Central memory CD4-positive, alpha-beta T cell (primary cell): Measurements from ENCODE around the gene TUBGCP2.
A peak's percentile ranks its signal among the peaks of the same experiment; 100 is the strongest.

Experiments
- DNase-seq: peaks from one replicate; pipeline ENCODE4 v3.0.0; 2022
- total RNA-seq, 3 experiments: gene quantifications; one replicate each; lab custom pipeline; 2026; lab: John Stamatoyannopoulos, UW

TUBGCP2 gene, protein sequence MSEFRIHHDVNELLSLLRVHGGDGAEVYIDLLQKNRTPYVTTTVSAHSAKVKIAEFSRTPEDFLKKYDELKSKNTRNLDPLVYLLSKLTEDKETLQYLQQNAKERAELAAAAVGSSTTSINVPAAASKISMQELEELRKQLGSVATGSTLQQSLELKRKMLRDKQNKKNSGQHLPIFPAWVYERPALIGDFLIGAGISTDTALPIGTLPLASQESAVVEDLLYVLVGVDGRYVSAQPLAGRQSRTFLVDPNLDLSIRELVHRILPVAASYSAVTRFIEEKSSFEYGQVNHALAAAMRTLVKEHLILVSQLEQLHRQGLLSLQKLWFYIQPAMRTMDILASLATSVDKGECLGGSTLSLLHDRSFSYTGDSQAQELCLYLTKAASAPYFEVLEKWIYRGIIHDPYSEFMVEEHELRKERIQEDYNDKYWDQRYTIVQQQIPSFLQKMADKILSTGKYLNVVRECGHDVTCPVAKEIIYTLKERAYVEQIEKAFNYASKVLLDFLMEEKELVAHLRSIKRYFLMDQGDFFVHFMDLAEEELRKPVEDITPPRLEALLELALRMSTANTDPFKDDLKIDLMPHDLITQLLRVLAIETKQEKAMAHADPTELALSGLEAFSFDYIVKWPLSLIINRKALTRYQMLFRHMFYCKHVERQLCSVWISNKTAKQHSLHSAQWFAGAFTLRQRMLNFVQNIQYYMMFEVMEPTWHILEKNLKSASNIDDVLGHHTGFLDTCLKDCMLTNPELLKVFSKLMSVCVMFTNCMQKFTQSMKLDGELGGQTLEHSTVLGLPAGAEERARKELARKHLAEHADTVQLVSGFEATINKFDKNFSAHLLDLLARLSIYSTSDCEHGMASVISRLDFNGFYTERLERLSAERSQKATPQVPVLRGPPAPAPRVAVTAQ
- 96.6 to 136 (median 108) reads per million in 3 experiments for total RNA-seq

DNA sequence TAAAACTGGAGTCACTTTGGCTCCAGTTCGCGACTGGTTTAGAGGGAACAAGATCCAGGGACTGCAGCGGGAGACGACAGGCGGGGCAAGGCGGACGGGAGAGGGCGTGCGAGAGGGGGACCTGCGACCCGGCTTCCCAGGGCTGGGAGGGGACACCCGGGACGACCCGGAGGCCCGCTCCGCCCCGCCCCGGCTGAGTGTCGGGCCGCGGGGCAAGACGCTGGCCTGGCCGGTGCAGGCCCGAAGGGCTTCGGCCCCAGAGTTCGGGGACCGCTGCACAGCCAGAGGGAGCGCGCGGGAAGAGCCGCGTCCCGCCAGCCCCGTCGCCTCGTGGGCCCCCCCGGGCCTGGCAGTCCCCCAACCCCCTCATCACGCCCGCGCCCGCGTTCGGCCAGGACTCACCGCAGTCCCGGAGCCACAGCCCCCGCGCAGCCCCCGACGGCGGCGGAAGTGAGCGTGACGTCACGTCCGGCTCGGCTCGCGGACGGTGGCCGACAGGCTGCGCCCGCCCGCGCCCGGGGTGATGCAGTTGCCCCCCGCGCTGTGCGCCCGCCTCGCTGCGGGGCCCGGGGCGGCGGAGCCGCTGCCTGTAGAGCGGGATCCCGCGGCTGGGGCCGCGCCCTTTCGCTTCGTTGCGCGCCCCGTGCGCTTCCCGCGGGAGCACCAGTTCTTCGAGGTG lies at the start of gene TUBGCP2, which contains the start of gene ZNF511:
TUBGCP2 (minus strand) TSS at position 452 of the 679 bp plus-strand sequence. CDS start 5,931 bp downstream, outside the sequence.
ZNF511 (plus strand) TSS at position 494 of the 679 bp plus-strand sequence; CDS start at position 524, 30 bp downstream.
- DNase-seq, result peak; percentile 94

DNA sequence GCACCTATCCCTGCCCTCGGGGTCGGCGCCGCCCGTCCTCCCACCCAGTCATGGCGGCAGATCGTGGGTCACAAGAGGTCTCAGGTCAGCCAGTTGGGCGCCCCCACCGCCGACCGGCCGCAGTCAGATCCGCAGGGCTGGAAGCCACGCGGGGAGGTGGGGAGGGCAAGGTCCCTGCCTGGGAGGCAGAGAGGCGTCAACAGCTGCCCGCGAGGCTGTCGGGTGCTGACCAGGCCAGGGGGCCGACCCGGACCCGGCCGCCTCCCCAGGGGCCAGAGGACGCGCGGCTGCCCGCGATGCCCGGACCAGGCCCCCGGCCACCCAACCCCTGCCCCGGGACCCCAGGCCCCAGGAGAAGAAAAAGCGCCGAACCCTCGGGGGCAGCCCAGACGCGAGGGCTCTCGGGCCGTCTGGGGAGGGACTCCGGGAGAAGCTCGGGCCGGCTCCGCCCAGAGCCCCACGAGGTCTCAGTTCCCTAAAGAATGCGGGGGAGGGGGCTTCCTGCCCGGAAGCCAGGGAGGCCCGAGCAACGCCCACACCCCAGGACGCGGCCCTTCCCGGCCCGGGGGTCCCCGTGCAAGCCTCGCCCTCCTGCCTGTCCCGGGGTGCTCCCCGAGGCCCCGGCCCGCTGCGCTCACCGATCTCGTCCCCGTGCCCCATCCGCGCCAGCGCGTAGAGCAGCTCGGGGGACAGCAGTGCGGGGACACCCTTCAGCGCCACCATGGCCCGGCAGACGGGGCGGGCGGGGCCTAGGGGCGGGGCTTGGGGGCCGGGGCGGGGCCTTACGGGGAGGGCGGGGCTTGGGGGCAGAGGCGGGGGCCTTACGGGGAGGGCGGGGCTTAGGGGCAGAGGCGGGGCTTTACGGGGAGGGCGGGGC lies 48.9 kb upstream of the TUBGCP2 start, which contains the start of gene FUOM:
FUOM (minus strand) TSS at position 735 of the 877 bp plus-strand sequence; CDS start at position 723, 12 bp downstream.
- DNase-seq, result peak; percentile 69

DNA sequence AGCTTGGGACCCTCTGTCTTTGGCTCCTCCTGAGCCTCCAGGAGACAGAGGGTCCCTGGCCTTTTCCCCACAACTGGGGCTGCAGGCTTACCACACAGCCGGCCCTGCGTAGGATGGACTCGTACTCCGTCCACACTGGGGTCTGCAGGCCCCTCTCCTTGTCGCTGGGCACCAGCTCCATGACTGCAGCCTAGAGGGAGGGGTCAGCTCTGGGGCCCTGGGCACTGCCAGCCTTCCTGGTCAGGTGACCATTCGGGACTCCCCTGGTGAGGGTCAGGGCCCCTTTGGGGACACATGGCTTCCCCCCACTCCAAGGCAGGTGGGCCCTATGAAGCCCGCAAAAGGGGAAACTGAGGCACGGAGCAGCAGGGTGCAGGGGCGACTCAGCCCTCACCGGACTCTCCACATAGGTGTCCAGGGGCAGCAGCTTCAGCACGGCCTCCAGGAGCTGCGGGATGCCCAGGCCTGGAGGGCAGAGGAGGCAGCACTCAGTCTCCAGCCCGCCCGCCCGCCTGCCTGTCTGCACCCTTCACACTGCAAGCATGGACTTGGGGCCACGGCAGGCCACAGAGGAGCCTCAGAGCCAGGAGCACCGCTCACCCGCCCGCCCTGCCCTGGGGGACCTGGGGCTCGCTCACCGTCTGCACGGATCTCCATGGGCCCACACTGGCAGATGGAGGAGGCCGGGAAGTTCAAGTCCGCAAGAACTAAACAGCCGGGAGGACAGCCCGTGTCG lies 48.0 kb upstream of the TUBGCP2 start:
- DNase-seq, result no peak

DNA sequence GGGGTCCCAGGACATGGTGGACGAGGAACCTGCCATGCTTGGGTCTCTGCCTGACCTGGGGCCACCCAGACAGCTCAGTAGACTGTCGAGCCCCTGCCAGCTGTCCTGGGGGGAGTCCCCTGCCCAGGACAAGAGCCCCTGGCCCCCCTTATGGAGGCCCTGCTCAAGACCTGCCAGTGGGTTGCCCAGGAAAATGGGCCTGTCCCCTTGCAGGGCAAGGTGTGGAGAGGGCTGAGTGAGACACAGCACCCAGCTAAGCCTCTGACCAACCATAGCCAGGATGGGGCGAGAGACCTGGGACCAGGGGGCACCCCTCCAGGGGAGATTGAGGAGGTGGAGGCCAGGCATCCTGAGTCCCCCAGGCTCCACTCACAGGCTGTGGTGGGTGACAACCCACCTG lies 47.3 kb upstream of the TUBGCP2 start:
- no peak for DNase-seq

DNA sequence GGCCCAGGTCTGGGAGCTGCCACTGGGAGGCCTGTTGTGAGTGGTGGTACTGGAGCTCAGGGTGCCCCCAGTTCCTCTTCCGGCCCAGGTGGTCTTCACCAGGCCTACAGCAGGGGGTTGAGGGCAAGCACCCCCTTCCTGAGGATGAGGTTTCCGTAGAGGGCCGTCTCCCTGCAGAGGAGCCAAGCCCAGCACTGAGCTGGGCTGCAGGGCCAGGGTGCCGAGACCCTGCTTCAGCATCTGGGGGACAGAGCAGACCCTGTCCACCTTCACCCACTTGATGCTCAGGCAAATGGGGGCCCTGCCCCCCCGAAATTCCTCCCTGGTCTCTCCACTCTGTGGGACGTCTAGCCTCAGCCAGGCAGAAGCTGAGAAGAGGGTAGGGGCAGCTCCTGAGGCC lies 46.6 kb upstream of the TUBGCP2 start:
- DNase-seq, result no peak

DNA sequence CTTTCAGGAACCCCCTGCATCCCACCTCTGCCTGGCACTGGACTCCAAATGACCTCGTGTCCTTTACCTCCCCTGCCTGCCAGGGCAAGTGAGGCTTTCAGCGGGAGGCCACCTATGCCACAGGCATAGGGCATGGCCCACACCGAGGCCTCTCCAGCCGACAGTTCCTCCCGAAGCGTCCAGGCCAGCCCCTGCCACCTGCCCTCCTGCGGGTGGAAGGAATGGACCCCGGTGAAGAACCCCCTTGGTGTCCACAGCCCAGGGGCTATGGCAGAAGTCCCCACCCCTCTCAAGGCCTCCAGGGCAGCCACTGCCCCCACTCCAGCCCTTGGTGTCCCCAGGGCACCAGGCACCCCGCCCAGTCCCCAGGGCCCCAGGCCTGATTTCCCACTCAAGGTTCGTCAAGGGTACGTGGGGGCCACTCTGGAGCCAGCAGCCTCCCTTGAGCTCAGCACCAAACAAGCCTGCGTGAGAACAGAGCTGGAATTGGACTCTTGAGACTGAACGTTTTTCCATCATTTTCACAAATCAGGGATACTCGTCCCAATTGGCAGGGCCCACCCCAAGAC lies 46.1 kb upstream of the TUBGCP2 start:
- no peak for DNase-seq

DNA sequence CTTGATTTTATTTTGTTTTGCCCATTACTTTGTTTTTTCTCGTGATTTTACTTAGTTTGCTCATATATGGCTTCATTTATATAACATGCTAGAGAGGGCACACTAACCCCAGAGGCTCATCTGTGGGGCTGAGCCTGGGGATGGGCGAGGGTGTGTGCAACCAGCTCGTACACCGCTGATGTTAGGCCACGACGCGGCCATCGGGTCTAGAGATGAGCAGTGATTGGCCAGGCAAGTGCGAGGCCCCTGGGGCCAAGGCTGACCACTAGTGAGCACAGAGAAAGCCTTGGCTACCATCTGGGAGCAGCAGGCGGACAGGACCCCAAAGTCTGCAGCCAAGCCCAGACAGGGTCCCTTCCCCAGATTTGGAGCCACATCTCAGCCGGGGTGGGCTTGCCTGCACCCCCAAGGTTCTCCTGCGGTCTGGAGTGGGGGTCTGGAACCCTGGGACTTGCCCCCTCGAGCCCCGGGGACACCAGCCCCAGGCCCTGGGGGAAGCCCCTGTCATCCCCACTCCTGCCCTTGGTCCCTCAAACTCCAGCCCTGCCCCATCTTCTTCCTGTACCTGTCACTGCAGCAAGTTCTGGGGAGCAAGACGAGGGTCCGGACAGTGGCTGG lies 45.4 kb upstream of the TUBGCP2 start:
- DNase-seq, result no peak

DNA sequence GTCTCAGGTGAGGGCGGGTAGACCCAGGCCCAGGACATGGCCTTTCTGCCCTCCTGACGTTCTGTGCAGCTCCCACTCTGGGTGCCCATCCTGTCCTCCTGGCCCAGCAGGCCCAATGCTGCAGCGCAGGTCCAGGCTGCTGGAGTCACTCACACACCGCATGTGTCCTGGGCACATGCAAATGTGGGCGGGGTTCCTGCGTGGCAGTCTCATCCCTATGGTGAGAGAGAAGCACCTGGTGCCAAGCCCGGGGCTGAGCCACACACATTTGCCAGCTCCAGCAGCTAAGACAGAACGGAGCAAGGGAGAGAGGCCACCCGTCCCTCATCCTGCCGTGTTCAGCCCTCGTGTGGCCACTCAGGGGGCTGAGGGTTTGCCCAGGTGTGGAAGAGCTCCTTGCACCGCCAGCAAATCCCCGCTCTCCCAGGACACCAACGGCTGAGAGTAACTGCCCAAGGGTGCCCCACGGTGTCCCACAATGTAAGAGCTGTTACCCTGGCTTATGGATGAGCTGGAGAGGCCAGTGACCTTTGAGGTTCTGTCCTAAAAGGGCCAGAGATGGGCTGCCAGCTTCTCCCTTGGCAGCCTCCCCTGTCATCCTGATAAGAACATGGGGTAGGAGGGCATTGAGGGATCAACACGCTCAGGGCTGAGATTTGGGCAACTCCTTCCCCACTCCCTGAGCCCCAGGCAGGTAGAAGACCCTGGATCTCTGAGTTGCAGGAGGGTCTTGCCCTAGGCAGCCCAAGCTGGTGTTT lies 44.7 kb upstream of the TUBGCP2 start:
- DNase-seq, result no peak

DNA sequence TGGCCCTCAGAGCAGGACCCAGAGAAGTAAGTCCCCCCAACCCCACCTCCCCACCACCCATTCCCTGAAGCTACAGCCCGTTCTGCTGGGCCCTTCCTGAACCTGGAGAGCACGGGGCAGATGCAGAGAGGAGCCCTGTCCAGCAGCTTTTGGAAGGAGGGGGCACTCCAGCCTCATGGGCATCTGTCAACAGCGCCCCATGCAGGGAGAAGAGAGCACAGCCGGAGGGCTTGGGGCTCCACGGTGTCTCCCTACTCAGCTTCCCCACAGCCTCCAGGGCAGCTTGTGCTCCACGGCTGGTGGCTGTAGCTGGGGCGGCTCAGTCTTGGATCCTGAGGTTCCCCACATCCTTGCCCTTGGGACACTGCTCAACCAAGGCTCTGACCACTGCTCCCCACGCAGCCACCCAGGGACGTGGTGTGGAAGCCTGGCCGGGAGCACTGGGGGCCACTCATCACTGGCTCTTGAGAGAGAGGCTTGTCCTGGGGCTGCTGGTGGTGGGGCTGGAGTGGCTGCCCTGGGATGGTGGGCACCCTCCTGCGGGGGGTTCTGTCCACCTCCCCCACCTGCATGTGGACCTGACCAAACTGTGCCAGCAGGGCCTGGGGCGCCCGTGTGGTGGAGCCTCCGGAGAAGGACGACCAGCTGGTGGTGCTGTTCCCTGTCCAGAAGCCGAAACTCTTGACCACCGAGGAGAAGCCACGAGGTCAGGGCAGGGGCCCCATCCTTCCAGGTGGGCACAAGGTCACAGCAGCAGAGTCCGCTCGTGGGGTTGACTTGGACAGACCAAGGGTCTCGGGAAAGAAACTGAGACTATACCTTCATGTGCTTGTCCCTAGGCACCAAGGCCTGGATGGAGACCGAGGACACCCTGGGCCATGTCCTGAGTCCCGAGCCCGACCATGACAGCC lies 43.0 kb upstream of the TUBGCP2 start:
- no peak for DNase-seq

DNA sequence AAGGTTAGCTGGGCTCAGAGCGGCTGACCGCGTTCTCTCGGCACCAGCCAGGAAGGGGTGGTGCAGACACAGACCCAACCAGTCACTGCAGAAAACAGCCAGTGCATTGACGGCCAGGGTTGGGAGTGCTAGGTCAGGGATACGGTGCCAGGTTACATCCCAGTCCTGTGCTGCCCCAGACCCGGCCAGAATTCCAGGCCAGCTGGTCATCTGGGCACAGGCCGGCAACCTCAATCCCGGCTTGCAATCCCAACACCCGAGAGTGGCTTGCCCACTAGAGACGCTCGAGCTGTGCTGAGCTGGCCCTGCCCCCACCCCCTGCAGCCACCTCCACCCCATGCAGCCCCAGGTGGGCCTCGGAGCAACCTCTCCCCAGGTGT lies 42.3 kb upstream of the TUBGCP2 start:
- DNase-seq, result no peak

DNA sequence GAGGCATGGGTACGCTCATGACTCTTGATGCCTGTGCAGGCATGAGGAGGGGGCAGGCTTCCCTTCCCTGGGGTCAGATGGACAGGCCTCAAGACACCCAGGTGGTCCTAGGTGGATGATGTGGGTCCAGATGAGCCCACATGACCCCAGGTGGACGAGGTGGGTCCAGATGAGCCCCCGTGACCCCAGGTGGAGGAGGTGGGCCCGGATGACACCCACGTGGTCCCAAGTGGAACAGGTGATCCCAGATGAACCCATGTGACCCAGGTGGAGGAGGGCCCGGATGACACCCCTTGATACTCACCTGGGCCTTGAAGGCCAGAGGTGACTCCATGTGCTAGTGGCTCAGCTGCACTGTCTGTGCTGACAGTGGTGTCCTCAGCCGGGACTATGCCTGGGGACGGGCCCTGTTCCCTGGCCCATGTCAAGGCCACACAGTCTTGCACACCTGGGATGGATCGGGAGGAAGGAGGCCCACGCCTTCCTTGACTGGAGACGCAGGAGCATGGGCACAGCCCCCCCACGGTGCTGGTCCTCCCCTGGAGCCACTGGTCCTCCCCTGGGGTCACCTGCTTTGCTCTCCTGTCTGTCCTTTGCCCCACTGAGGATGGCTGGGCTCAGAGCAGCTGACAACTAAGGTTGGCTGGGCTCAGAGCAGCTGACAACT lies 41.7 kb upstream of the TUBGCP2 start:
- no peak for DNase-seq

DNA sequence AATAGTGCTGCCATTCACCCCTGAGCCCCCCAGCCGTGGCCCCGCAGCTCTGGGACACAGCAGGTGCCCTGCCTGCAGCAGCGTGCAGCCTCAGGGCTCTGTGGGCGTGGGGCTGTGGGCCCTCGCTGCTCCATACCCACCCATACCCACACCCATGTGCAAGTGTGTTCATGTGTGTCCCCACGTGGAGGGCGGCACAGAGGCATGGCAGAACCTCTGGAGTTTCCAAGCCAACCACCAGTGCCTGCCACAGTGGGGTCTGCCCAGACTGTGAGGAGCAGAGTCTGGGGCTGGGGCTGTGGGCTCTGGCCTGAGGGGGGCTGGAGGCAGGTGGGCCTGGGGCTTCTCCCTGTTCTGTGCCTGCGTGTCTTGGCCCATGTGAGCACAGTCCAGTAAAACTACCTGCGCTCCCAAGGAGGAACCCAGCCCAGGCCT lies 40.9 kb upstream of the TUBGCP2 start:
- no peak for DNase-seq

DNA sequence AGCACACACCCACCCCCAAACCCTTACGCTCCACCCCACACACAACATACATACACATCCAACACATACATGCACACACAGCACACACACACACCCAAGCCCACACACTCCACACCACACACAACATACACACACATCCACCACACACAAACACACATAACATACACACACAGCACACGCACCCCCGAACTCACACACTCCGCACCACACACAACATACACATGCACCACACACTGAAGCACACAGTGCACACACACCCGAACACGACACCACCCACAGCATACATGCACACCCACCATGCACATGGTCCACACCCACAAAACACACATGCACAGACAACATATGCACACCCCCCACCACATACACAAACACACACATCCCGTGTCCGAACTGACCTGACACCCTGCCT lies 40.5 kb upstream of the TUBGCP2 start:
- DNase-seq, result no peak

DNA sequence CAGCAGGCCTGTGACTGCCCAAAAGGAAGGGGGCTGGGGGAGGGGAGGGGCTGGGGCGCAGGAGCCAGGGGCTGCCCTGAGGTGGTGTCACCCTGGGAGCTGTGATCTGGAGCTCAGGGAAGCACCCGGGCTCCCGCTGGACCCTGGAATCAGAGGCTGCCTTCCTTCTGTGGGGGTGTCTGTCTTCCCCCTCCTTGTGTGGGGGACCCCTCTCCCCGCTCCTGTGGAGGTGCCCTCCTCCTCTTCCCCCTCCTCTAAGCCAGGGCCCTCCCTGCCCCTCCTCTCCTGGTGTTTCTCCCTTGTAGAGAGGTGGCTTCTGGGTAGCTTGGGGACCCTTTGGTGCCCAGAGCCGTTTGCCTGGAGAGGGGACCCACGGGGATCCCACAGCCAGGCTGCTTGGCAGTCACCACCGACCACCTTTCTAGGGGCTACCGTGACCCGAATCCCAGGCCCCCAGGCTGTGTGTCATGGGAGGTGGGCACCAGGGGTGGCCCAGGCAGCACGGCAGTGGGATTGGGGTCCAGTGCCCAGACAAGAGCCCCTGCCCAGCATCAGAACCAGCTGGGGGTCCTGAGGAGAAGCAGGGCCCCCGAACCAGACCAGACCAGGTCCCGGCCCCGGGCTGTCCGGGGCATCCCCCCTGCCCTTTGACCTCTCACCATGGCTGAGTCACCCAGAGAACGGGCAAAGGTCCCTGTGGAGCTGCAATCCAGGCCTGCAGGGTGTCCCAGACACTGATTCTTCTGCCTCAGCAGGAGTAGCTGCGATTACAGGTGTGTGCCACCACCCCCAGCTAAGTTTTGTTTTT lies 39.2 kb upstream of the TUBGCP2 start:
- no peak for DNase-seq

DNA sequence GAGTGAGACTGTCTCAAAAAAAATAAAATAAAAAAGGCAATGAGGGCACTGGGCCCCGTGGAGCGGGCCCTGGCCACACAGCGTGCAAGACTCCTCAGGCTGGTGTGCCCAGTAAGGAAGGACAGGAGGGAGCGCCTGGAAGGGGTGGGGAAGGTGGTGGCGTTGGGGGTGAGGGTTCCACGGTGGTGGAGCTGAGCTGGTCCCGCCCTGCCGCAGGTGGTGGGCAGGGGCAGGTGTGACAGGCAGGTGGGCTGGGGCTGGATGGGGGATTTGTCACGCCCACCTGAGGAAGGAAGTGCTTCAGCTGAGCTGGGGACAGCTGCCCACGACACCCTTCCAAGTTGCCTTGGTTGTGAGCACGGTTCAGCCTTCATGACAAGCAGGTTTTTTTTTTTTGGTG lies 37.7 kb upstream of the TUBGCP2 start:
- no peak for DNase-seq

DNA sequence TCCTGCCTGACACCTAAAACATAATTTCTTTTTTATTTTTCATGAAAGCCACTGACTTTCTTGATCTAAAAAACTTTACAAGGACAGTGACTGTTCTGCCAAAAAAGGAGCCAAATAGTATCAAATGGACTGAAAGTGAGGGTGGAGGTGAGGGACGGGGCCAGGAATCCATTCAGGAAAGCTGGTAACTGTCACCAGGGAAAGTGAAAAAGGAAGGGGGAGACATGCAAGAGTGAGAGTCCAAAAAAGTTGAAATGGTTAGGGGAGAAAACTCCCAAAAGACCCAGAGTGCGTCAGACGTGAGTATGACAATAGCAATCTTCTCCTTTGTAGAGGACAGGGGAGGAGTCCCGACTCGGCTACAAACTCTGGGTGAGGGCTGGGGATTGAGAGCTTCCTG lies 35.6 kb upstream of the TUBGCP2 start:
- DNase-seq, result no peak

DNA sequence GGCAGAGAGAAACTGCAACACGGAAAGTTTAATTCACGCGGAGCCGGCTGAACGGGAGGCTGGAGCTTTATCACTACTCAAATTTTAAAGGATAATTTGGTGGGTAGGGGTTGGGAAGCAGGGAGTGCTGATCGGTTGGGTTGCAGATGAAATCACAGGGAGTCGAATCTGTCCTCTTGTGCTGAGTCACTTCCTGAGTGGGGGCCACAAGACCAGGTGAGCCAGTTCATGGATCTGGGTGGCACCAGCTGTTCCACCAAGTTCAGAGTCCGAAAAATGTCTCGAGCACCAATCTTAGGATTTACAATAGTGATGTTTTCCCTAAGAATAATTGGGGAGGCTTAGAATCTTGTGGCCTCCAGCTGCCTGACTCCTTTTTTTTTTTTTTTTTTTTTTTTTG lies 34.9 kb upstream of the TUBGCP2 start:
- no peak for DNase-seq
